ENCODE measurements around the gene THOC7.

Gene THOC7

GRCh38 chr3:63800097-63800496, 63.5 kb downstream of the THOC7 start:
- in situ Hi-C loops (cut with HindIII; ENCODE audit: low sequenced_read_pairs): loop anchor here (10.0 kb wide), 1 partner anchor 435 kb away; no protein-coding TSS in a partner anchor
- no peak for DNase-seq (ENCODE audit: low read depth)
- H3K4me3 ChIP-seq (ENCODE audit: low read depth, low read length): no peak overlapping the region
- no peak for TF ChIP-seq CTCF (IDR thresholded peaks at IDR 0.05; ENCODE audit: low read depth, low read length, missing control alignments)

DNA sequence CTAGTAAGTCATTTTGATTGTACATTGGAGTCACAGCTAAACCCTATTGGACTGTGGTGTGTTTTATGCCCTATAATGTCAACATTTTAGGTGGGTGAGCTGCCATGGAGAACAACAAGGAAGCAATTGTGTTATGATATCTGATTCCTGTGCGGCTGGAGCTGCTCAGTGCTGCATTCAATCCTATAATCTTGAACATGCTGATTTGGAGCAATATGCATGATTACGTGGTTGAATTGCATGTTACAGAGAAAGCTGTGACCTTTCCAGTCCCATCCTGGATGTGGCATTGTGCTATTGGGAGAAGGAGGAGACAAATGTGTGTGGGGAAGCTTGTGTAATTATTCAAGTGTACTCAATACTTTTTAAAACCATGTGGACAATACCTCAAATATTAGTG, 64.7 kb downstream of the THOC7 start:
- no peak for TF ChIP-seq CTCF (IDR thresholded peaks at IDR 0.05; ENCODE audit: low read depth, low read length, missing control alignments)
- in situ Hi-C loops (cut with HindIII; ENCODE audit: low sequenced_read_pairs): no loop called here
- H3K4me3 ChIP-seq (ENCODE audit: low read depth, low read length): no peak overlapping the region
- DNase-seq (ENCODE audit: low read depth): no peak

GRCh38 chr3:63798544-63798943, 65.1 kb downstream of the THOC7 start:
- no peak for DNase-seq (ENCODE audit: low read depth)
- no peak for TF ChIP-seq CTCF (IDR thresholded peaks at IDR 0.05; ENCODE audit: low read depth, low read length, missing control alignments)
- no peak overlapping the region for H3K4me3 ChIP-seq (ENCODE audit: low read depth, low read length)
- in situ Hi-C loops (cut with HindIII; ENCODE audit: low sequenced_read_pairs): no loop called here

GRCh38 chr3:63795438-63795837, 68.2 kb downstream of the THOC7 start:
- in situ Hi-C loops (cut with HindIII; ENCODE audit: low sequenced_read_pairs): no loop called here
- no peak for DNase-seq (ENCODE audit: low read depth)
- H3K4me3 ChIP-seq (ENCODE audit: low read depth, low read length): no peak overlapping the region
- TF ChIP-seq CTCF (IDR thresholded peaks at IDR 0.05; ENCODE audit: low read depth, low read length, missing control alignments): no peak

- DNase-seq (ENCODE audit: low read depth): peak; percentile 24
- no peak overlapping the region for H3K4me3 ChIP-seq (ENCODE audit: low read depth, low read length)
- in situ Hi-C loops (cut with HindIII; ENCODE audit: low sequenced_read_pairs): no loop called here
- TF ChIP-seq CTCF (IDR thresholded peaks at IDR 0.05; ENCODE audit: low read depth, low read length, missing control alignments): peak; percentile 56
Measured at GRCh38 chr3:63791974-63792373, 71.6 kb downstream of the THOC7 start.

Measured in astrocyte of the cerebellum (primary cell).